ENCODE results near the gene ZBTB8B. TPM values are rescaled to one million over a fixed set of nuclear protein-coding genes. Genes with fewer than 3 reads are reported as not detected.
A peak's percentile ranks its signal among the peaks of the same experiment; 100 is the strongest.

Gene ZBTB8B
- total and polyA plus RNA-seq, 2 donors (not counting 3 experiments of a cell fraction or from before 2014, with no cell fraction given) = 0.01 to 0.02 TPM

GRCh38 chr1:32470991-32471694, 6.3 kb downstream of the ZBTB8B start:
- dilution Hi-C loops (cut with MboI; ENCODE audit: extremely low pct_ligation_motif_present, low sequenced_read_pairs) = no loop called here
- H3K9me1 ChIP-seq (replicated peaks; ENCODE audit: control insufficient read depth, extremely low read depth, insufficient read depth, low read length) = no peaks in the 10 kb centered on the region
- ChIA-PET CTCF (interaction anchor here (0.9 to 2.1 kb wide), 7 partner anchors 10 to 70 kb away, joined by 3 to 10 read pairs (median 4); no protein-coding TSS in a partner anchor), POLR2A (no interaction called here)
- no peak overlapping the region for H3K9ac ChIP-seq (replicated peaks; ENCODE audit: extremely low read depth, insufficient read depth, low read length)
- no peak overlapping the region for H3K4me3 ChIP-seq (replicated peaks in 1 of 3; ENCODE audit: insufficient read depth in 1 of 3, low read depth in 1 of 3, low read length in 3 of 3)
- no peak for TF ChIP-seq MYC (IDR thresholded peaks at IDR 0.05; ENCODE audit: low read depth, low read length)
- no peak for TF ChIP-seq MAX (IDR thresholded peaks at IDR 0.05; ENCODE audit: insufficient read depth, insufficient read length)
- no peak for TF ChIP-seq POLR2AphosphoS5 (IDR thresholded peaks at IDR 0.05; ENCODE audit: insufficient read depth, low read depth, low read length)
- TF ChIP-seq CTCF (IDR thresholded peaks at IDR 0.05; ENCODE audit: extremely low read depth in 1 of 2, insufficient read depth in 1 of 2, low read depth in 1 of 2, low read length in 2 of 2) = peak in 1 of 2 donors; percentile 47
- TF ChIP-seq EZH2 (IDR thresholded peaks at IDR 0.05; ENCODE audit: borderline replicate concordance, low read depth, low read length, severe bottlenecking) = peak; percentile 33
- no peak for TF ChIP-seq FOS (IDR thresholded peaks at IDR 0.05; ENCODE audit: borderline replicate concordance, insufficient read depth, low read length)
- TF ChIP-seq POLR2A (IDR thresholded peaks at IDR 0.05; ENCODE audit: low read depth, low read length) = no peak
- H2AFZ ChIP-seq (ENCODE audit: low read depth, low read length) = no peak overlapping the region
- DNase-seq (ENCODE audit: low read depth, low spot score) (no peak), FAIRE-seq (no peak)
- H4K20me1 ChIP-seq (replicated peaks; ENCODE audit: control insufficient read depth, extremely low read depth, insufficient read depth, low read length) = no peaks in the 10 kb centered on the region
- no peak overlapping the region for H3K27ac ChIP-seq (ENCODE audit: insufficient read depth, low read depth, low read length)
- peaks cover 3 to 12% of the 10 kb centered on the region in 2 experiments for H3K27me3 ChIP-seq (ENCODE audit: control insufficient read depth in 2 of 2, insufficient read depth in 2 of 2, low read length in 2 of 2)
- no peak overlapping the region for H3K4me2 ChIP-seq (ENCODE audit: insufficient read depth, low read length)
- H3K36me3 ChIP-seq (ENCODE audit: control insufficient read depth in 2 of 2, extremely low read depth in 1 of 2, insufficient read depth in 2 of 2, low read length in 2 of 2) = no peaks in the 10 kb centered on the region
- H3K79me2 ChIP-seq (ENCODE audit: control insufficient read depth, insufficient read depth, low read length) = no peaks in the 10 kb centered on the region
- no TSS peak for BruUV-seq (replicated peaks)
- H3K4me1 ChIP-seq (ENCODE audit: control insufficient read depth, extremely low read depth, insufficient read depth, low read length) = no peaks in the 10 kb centered on the region
- no peaks in the 10 kb centered on the region for H3K9me3 ChIP-seq (replicated peaks; ENCODE audit: control insufficient read depth, insufficient read depth, low read length)
- intact Hi-C loops (cut with micrococcal nuclease) = no loop called here
